OCI-LY3 (cell line): Measurements from ENCODE around the gene CAMK1D.

Experiments
- H2AFZ ChIP-seq: fragments of 200-600, 300-600 bp; shearing (Covaris generic); 2 replicates; pipeline ENCODE4 v1.6.0; 2014; ENCODE audit warnings: antibody characterized with exemption, low read depth, low read length
- H3K27ac ChIP-seq: fragments of 200-600, 300-600 bp; sonication (generic); 2 replicates; pipeline ENCODE4 v1.5.1; 2014; ENCODE audit warnings: mild to moderate bottlenecking, low read length, moderate library complexity, mixed read lengths
- H3K27me3 ChIP-seq: fragments of 200-600, 300-600 bp; sonication (generic); 2 replicates; pipeline ENCODE4 v1.6.1; 2014; ENCODE audit warnings: low read depth, low read length, mixed read lengths
- H3K36me3 ChIP-seq: fragments of 200-600, 300-600 bp; sonication (generic); replicated peaks from 2 replicates; pipeline ENCODE3; 2014; ENCODE audit warnings: low read depth, low read length, mixed read lengths
- H3K4me1 ChIP-seq: fragments of 300-600, 200-600 bp; sonication (generic); 2 replicates; pipeline ENCODE4 v1.6.1; 2014; ENCODE audit warnings: low read length, mixed read lengths
- H3K4me2 ChIP-seq: fragments of 200-600, 300-600 bp; sonication (generic); 2 replicates; pipeline ENCODE4 v1.6.1; 2014; ENCODE audit warnings: low read length, mixed read lengths
- H3K4me3 ChIP-seq: fragments of 300-600, 200-600 bp; sonication (generic); 2 replicates; pipeline ENCODE4 v1.5.1; 2014; ENCODE audit warnings: antibody characterized with exemption, mild to moderate bottlenecking, low read length, moderate library complexity
- H3K79me2 ChIP-seq: fragments of 300-600, 200-600 bp; shearing (Covaris generic); 2 replicates; pipeline ENCODE4 v1.6.1; 2014; ENCODE audit warnings: mild to moderate bottlenecking, low read length, mixed read lengths
- H3K9ac ChIP-seq: fragments of 300-600, 200-600 bp; shearing (Covaris generic); 2 replicates; pipeline ENCODE4 v1.6.0; 2014; ENCODE audit warnings: mild to moderate bottlenecking, low read length, moderate library complexity
- H3K9me3 ChIP-seq: fragments of 200-600, 300-600 bp; shearing (Covaris generic); 2 replicates; pipeline ENCODE4 v1.6.1; 2014; ENCODE audit warnings: low read length, mixed read lengths; ENCODE audit not compliant: insufficient read depth
- H4K20me1 ChIP-seq: fragments of 200-600, 300-600 bp; sonication (generic); 2 replicates; pipeline ENCODE4 v1.6.1; 2016; ENCODE audit warnings: low read length, mixed read lengths; ENCODE audit not compliant: insufficient read depth
- EZH2phosphoT487 ChIP-seq: fragments of 200-600 bp; shearing (Covaris generic); IDR thresholded peaks from 2 replicates; pipeline ENCODE4 v1.6.1; 2018; ENCODE audit warnings: antibody characterized with exemption, mixed run types, low read depth
- TF ChIP-seq, protein P1 (sequence below): fragments of 200-600, 300-600 bp; sonication (generic); IDR thresholded peaks from 2 replicates; pipeline ENCODE4 v1.5.1; 2014; ENCODE audit warnings: antibody characterized with exemption, low read length, low read depth

The CAMK1D gene

DNA sequence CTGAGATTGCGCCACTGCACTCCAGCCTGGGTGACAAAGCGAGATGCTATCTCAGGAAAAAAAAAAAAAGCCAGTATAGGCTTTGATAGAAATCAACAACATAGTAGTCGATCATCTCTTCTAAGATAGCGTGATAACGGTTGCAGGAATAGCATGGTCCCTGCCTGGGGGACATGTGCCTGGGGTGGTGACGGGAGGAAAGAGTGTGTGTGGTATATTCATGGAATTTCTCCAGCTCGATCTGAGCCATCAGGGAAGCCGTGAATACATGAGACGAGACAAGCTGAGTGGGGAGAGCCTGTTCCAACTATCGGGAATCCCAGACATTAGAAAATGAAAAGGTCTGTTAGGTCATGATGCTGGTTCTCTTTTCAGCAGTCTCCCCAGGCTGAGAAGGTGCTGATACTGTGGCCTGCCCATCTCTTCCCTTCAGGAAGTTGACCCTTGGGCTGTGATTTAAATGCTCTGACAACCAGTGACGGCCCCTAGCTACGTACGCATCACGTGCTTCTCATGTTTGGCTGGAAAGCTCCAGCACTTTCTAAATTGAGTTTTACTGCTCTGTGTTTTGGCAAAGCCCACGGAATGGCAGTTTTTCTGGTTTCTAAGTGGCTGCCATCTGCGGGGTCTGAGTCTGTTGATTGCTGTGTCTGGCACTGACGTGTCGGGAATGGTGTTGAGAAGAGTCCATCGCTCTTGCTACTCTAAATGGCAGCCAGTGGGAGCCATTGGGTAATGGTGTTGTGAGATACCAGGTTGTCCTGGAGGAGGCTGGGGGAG, 422.8 kb downstream of the CAMK1D start:
- H2AFZ ChIP-seq = no peak overlapping the region
- no peaks in the 10 kb centered on the region for H3K4me1 ChIP-seq
- no peaks in the 10 kb centered on the region for H3K9me3 ChIP-seq
- no peaks in the 10 kb centered on the region for H3K27me3 ChIP-seq
- no peak overlapping the region for H3K9ac ChIP-seq
- H3K79me2 ChIP-seq = no peaks in the 10 kb centered on the region
- H3K4me3 ChIP-seq = no peak overlapping the region
- H4K20me1 ChIP-seq = peaks cover 6% of the 10 kb centered on the region; the same call in 1 of the 2 replicates
- H3K36me3 ChIP-seq = peaks cover 12% of the 10 kb centered on the region
- TF ChIP-seq, protein P1, sequence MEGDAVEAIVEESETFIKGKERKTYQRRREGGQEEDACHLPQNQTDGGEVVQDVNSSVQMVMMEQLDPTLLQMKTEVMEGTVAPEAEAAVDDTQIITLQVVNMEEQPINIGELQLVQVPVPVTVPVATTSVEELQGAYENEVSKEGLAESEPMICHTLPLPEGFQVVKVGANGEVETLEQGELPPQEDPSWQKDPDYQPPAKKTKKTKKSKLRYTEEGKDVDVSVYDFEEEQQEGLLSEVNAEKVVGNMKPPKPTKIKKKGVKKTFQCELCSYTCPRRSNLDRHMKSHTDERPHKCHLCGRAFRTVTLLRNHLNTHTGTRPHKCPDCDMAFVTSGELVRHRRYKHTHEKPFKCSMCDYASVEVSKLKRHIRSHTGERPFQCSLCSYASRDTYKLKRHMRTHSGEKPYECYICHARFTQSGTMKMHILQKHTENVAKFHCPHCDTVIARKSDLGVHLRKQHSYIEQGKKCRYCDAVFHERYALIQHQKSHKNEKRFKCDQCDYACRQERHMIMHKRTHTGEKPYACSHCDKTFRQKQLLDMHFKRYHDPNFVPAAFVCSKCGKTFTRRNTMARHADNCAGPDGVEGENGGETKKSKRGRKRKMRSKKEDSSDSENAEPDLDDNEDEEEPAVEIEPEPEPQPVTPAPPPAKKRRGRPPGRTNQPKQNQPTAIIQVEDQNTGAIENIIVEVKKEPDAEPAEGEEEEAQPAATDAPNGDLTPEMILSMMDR = no peak
- no peak for TF ChIP-seq EZH2phosphoT487
- no peak overlapping the region for H3K27ac ChIP-seq
- H3K4me2 ChIP-seq = no peak overlapping the region

DNA sequence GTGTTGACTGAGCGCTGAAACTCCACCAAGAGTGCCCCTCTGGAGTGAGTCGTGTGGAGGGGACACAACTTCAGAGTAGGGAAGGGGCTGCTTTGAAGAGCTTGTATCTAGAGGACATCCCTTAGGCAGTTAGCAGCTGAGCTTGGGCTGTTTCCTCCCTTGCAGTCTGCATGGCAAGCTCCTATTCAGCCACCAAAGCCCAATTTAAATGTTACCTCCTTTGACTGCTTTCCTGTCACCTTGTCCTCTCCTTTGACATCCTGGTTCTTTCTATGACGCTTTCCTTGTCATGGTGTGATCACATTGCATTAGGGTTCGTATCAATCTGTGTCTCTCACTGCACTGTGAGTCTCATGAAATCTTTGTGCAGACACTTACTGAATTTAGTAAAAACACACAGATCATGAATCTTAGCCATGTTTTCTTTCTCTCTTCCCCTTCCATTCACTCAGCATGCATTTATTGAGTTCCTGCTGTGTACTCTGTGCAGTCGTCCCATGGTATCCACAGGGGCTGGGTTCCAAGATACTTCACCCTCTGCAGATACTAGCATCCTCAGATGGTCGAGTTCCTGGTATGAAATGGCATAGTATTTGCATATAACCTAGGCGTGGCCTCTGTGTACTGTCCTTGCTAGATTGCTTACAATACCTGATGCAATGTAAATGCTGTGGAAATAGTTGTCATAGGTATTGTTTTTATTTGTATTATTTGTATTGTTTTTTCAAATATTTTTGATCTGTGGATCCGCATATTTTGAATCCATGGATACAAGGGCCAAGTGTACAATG, 423.6 kb downstream of the CAMK1D start:
- H3K4me3 ChIP-seq = no peak overlapping the region
- H3K9me3 ChIP-seq = no peaks in the 10 kb centered on the region
- H3K79me2 ChIP-seq = no peaks in the 10 kb centered on the region
- no peaks in the 10 kb centered on the region for H3K4me1 ChIP-seq
- no peak overlapping the region for H2AFZ ChIP-seq
- no peak overlapping the region for H3K9ac ChIP-seq
- H3K27ac ChIP-seq = no peak overlapping the region
- no peak overlapping the region for H3K4me2 ChIP-seq
- H4K20me1 ChIP-seq = peaks cover 6% of the 10 kb centered on the region; the same call in 1 of the 2 replicates
- peaks cover 12% of the 10 kb centered on the region for H3K36me3 ChIP-seq
- TF ChIP-seq, protein P1 = no peak
- TF ChIP-seq EZH2phosphoT487 = no peak
- H3K27me3 ChIP-seq = no peaks in the 10 kb centered on the region

DNA sequence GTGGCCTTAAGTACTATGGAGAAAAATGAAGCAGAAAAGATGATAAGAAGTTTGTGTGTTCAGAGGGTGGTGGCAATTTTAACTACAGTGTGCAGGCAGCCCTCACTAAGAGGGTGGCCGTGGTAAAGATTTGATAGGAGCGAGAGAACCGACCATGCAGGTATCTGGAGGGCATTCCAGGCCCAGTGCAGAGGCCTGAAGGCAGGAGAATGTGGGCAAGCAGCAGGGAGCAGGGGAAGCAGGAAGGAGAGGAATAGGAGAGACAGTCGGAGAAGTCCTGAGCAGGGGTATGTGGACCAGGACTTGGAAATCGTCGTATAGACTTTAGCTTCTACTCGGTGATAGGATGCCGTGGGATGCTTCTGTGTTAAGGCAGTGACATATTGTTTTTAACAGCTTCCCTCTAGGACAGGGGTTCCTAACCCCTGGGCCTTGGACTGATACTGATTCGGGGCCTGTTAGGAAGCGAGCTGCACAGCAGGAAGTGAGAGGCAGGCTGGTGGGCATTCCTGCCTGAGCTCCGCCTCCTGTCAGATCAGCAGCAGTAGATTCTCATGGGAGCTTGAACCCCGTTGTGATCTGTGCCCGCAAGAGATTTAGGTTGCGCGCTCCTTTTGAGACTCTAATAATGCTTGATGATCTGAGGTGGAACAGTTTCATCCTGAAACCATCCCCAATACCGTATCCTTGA, 425.0 kb downstream of the CAMK1D start:
- H3K27me3 ChIP-seq = no peaks in the 10 kb centered on the region
- no peak overlapping the region for H3K4me3 ChIP-seq
- no peaks in the 10 kb centered on the region for H3K4me1 ChIP-seq
- H2AFZ ChIP-seq = no peak overlapping the region
- H3K79me2 ChIP-seq = no peaks in the 10 kb centered on the region
- no peaks in the 10 kb centered on the region for H3K9me3 ChIP-seq
- H3K4me2 ChIP-seq = no peak overlapping the region
- peaks cover 6% of the 10 kb centered on the region; the same call in 1 of the 2 replicates for H4K20me1 ChIP-seq
- no peak overlapping the region for H3K9ac ChIP-seq
- H3K36me3 ChIP-seq = peaks cover 12% of the 10 kb centered on the region
- H3K27ac ChIP-seq = no peak overlapping the region
- TF ChIP-seq EZH2phosphoT487 = no peak
- TF ChIP-seq, protein P1 = no peak
